HG02852 (cell line): ENCODE data around the gene SMG5.
"Not testable (repeated sequence)": the region's sequence is repeated elsewhere in the genome, so short reads cannot be mapped to it uniquely, and the experiment has no call there.

ENCODE experiments used
- ATAC-seq: cut with Tn5 transposase; IDR thresholded peaks from one replicate; pipeline ENCODE4 v1.9.1; 2021; ENCODE audit warnings: mild to moderate bottlenecking, moderate library complexity; ENCODE audit not compliant: unreplicated experiment

Gene SMG5

GRCh38 chr1:156282479-156283222, at the start of gene SMG5:
Gene SMG5 (minus strand): TSS chr1:156282825. CDS start chr1:156282680, 145 bp downstream.
- ATAC-seq, result peak; percentile 78

GRCh38 chr1:156323179-156323578, 40.6 kb upstream of the SMG5 start:
- ATAC-seq, result not testable (repeated sequence)

- ATAC-seq, result no peak
Measured at GRCh38 chr1:156320560-156320959, 37.9 kb upstream of the SMG5 start.

- no peak for ATAC-seq
Measured at GRCh38 chr1:156319664-156320063, 37.0 kb upstream of the SMG5 start.

- ATAC-seq, result no peak
Measured at GRCh38 chr1:156316909-156317308, 34.3 kb upstream of the SMG5 start.

DNA sequence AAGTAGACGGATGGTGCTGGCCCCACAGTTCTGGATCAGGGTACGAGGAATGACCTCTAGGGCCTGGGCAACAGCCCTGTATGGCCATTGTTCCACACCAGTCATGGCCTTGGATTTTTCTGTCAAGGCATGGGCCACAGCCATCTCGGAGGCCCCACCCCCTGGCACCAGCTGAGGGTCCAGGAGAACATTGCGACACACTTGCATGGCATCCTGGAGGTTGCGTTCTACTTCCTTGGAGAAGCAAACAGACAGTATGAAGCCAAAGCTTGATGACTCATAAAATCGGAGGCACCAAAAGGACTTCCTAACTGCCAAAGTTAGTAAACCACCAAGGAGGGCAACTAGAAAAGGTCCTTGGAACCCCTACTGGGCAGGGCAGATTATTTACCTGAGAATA, 28.3 kb upstream of the SMG5 start:
- ATAC-seq, result no peak

- no peak for ATAC-seq
Measured at GRCh38 chr1:156308078-156308477, 25.5 kb upstream of the SMG5 start.

DNA sequence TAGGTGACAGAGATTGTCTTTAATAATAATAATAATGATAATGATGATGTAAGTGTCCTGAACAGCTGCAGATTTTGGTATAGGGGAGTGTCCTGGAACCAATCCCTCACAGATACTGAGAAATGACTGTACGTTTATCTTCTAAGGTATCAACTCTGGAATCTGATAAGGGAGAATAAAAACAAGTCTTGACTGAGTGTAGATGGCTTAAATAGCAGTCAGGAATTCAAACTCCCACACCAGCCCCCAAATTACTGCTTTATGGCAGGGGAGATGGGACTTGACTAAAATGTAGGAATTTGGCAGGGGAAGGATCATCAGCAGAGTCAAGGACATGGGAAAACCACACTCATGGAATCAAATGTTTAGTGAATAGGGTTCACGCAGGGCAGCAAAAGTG, 22.6 kb upstream of the SMG5 start:
- ATAC-seq, result no peak

- no peak for ATAC-seq
Measured at GRCh38 chr1:156303241-156303640, 20.6 kb upstream of the SMG5 start.

DNA sequence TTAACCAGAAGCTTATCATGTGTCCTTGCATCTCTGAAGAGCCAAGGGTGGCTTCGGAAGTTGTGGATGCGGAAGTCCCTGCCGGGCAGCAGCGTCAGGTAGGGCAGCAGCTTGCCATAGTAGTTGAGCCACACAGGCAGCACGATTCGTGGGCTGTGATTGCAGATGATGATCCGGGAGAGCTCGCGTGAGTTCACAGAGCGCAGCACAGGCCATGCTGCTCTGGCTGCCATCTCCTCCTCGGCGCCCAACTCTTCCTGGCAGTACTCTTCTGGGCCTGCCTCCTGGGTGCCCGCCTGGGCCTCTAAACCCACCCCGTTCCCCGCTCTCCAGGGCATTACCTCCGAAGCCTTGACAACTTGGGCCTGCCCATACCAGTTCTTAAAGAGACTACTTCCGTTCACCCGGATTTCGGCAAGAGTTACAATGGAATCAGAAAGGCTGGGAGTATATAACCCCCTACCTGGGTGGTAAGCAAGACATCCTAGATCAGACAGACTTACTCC, 16.3 kb upstream of the SMG5 start, which contains the start of gene VHLL:
Gene VHLL, minus strand, starts transcription at position 456 of the 506 bp plus-strand sequence. Its CDS starts 118 bp downstream, at position 338.
- ATAC-seq, result no peak

DNA sequence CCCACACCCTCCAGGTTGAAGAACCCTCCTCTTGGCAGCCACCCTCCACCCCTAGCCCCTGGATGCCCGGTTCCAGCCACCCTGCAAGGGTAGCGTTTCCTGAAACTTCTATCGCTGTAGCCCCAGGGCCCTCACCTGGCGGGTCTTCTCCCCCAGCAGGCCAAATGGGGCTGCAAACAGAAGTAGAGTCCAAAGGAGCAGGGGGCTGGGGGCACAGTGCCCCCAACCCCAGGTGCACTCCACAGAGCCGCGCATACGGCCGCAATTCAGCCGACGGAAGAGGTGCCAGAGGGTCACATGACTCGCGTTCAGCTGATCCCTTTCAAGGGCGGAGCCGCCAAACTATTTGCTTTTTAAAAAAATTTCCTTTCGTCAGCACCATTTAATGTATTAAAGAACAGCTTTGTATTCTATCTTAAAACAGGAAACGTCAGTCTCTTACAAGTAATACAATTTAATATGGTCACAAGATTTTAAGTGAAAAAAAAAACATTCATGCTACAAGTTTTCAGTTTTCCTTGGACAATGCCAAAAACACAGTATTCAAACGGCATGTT, 12.8 kb upstream of the SMG5 start, which contains the start of gene GLMP:
Gene GLMP, minus strand, starts transcription at position 289 of the 557 bp plus-strand sequence. Its CDS starts 34 bp downstream, at position 255.
- ATAC-seq, result peak; percentile 52

- no peak for ATAC-seq
Measured at GRCh38 chr1:156293895-156294294, 11.3 kb upstream of the SMG5 start.

GRCh38 chr1:156293098-156293434, 10.4 kb upstream of the SMG5 start:
- ATAC-seq, result no peak

DNA sequence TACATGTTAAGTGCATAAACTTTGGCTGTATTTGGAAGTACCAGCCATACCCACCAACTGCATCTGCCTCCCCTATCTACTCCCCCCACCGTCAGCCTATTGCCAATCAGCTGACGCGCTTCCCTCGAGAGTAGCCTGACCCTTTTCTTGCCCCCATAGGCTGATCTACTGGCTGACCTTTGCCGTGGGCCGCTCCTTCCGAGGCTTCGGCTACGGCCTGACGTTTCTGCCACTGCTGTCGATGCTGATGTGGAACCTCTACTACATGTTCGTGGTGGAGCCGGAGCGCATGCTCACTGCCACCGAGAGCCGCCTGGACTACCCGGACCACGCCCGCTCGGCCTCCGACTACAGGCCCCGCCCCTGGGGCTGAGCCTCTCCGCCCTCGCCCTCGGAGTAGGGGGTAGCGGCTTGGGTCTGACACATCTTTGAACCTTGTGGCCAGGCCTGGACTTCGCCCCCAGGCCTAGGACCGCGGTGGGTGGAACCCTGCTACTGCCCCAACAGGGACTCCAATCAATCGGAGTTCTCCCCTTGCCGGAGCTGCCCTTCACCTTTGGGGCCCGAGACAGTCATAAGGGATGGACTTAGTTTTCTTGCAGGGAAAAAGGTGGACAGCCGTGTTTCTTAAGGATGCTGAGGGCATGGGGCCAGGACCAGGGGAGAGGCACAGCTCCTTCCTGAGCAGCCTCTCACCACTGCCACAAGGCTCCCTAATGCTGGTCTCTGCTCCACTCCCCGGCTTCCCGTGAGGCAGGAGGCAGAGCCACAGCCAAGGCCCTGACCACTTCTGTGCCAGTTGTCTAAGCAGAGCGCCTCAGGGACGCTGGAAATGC, 8.8 kb upstream of the SMG5 start:
- no peak for ATAC-seq

- ATAC-seq, result no peak
Measured at GRCh38 chr1:156289857-156290256, 7.2 kb upstream of the SMG5 start.

DNA sequence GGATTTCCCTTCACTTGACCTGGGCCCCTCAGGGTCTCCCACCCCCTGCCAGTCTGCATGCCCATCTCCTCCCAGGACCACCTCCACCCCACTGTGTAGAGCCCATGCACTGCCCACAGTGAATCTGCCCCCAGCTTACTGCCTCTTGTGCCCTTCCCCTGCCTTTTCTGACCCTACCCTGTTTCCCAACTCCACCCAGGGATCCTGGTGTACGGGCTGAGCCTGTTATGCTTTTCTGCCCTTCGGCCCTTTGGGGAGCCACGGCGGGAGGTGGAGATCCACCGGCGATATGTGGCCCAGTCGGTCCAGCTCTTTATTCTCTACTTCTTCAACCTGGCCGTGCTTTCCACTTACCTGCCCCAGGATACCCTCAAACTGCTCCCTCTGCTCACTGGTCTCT, 3.4 kb upstream of the SMG5 start:
- ATAC-seq, result no peak

- no peak for ATAC-seq
Measured at GRCh38 chr1:156285437-156285836, 2.8 kb upstream of the SMG5 start.

GRCh38 chr1:156284757-156285156, 2.1 kb upstream of the SMG5 start:
- no peak for ATAC-seq

DNA sequence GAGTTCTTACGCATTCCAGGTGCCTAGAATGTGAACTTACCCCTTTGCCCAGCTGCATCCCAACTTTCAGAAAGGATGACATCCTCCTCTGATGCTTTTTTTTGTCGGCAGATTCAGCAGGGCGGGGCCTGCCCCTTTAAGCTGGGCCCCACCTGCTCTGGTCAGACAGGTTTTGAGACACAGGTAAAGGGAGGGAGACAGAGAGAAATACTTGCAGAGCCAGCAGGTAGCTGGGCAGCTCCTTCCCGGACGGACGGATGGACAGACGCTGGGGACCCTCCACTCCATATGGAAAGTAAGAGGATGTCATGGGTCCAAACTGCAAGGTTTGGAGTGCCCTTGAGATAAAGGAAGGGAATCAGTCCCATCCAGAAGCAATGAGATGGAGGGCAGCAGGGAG, 1.5 kb upstream of the SMG5 start, which contains the start of gene TMEM79:
Gene TMEM79, plus strand, starts transcription at position 214 of the 400 bp plus-strand sequence. CDS start 902 bp downstream, outside the sequence.
- ATAC-seq, result no peak

DNA sequence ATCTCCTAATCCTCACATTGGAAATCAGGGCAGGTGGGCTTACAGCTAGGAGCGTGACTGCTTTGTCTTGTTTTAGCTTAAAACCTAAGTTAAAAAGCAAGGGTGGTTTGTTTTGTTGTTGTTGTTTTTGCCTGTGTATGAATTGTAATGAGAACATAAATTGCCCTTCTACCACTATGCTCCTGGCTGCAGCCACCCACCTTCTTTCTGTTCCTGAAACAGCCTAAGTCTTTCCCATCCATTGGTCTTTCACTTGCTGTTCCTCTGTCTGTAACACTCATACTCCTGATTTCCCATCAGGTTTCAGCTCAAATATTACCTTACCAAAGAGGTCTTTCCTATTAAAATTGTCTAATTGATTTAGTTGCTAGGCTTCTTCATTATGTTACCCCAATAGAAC, 896 bp upstream of the SMG5 start:
- no peak for ATAC-seq
